ACC112 (cell line): ENCODE measurements around the gene LANCL2.

Experiments
- H2AFZ ChIP-seq: fragments of 200-600 bp; sonication (generic); one replicate; pipeline ENCODE4 v1.6.0; 2017; ENCODE audit warnings: antibody characterized with exemption, low read length; ENCODE audit not compliant: unreplicated experiment
- H3K27ac ChIP-seq: fragments of 200-600 bp; sonication (generic); 2 replicates; pipeline ENCODE4 v1.5.1; 2014; ENCODE audit warnings: low read depth, mild to moderate bottlenecking, antibody characterized with exemption, low read length, moderate library complexity
- H3K27me3 ChIP-seq: fragments of 200-600 bp; sonication (generic); 2 replicates; pipeline ENCODE4 v1.6.1; 2014; ENCODE audit warnings: mild to moderate bottlenecking, antibody characterized with exemption, low read length, moderate library complexity, mixed read lengths; ENCODE audit not compliant: insufficient read depth
- H3K36me3 ChIP-seq: fragments of 200-600 bp; sonication (generic); 2 replicates; pipeline ENCODE4 v1.6.1; 2016; ENCODE audit warnings: mild to moderate bottlenecking, antibody characterized with exemption, low read length, moderate library complexity, mixed read lengths; ENCODE audit not compliant: insufficient read depth
- H3K4me1 ChIP-seq: fragments of 200-600 bp; sonication (generic); one replicate; pipeline ENCODE4 v1.6.1; 2016; ENCODE audit warnings: low read length, mixed read lengths; ENCODE audit not compliant: insufficient read depth, unreplicated experiment, control insufficient read depth
- H3K4me3 ChIP-seq: fragments of 200-600 bp; sonication (generic); 2 replicates; pipeline ENCODE4 v1.5.1; 2014; ENCODE audit warnings: mild to moderate bottlenecking, low read depth, low read length
- H3K79me2 ChIP-seq: fragments of 200-600 bp; sonication (generic); one replicate; pipeline ENCODE4 v1.6.0; 2016; ENCODE audit warnings: low read length; ENCODE audit not compliant: control insufficient read depth, unreplicated experiment, insufficient read depth

Gene LANCL2

DNA sequence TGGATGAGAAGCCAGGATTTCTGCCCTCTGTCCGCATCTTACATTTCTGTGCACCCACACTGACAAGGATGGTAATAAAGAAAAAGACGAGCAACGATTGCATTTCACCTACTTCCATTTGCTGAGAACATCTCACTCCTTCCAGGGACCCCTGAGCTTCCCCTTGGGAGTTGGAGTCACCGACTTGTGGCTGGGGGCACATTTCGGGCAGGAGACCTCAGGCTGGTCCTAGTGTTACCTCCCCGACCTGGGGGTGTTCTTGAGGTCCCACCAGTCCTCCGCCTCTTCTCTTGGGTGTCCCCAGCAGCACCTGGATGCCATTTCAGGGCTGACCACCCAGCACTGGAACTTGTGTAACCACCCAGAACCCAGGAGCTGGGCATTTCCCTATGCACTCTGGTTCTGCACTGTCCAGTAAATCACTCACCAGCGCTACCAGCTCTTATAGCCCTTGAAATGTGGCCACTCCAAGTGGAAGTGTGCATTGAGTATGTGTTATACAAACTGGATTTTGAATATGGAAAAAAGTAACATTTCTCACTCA lies 84.9 kb downstream of the LANCL2 start:
- Histone ChIP-seq H3K4me3 (no peak overlapping the region), H2AFZ (no peak overlapping the region), H3K27ac (no peak overlapping the region), H3K36me3 (no peaks in the 10 kb centered on the region), H3K79me2 (no peaks in the 10 kb centered on the region), H3K27me3 (no peaks in the 10 kb centered on the region), H3K4me1 (no peaks in the 10 kb centered on the region)

DNA sequence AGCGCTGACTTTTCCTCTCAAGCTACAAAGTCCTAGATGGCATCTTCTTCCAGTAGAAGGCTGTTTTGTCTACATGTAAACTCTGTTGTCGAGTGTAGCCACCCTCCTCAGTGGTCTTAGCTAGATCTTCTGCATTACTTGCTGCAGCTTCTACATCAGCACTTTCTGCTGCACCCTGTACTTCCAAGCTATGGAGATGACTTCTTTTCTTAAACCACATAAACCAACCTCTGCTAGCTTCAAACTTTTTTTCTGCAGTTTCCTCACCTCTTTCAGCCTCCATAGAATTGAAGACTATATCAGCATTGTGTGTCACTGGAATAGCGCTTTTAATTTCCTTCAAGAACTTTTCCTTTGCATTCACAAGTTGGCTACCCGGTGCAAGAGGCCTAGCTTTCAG lies 87.8 kb downstream of the LANCL2 start:
- H2AFZ ChIP-seq, result no peak overlapping the region
- H3K27ac ChIP-seq, result no peak overlapping the region
- H3K36me3 ChIP-seq, result no peaks in the 10 kb centered on the region
- H3K27me3 ChIP-seq, result no peaks in the 10 kb centered on the region
- no peak overlapping the region for H3K4me3 ChIP-seq
- H3K4me1 ChIP-seq, result no peaks in the 10 kb centered on the region
- H3K79me2 ChIP-seq, result no peaks in the 10 kb centered on the region

GRCh38 chr7:55457801-55458200 lies 92.7 kb downstream of the LANCL2 start:
- Histone ChIP-seq H3K4me1 (no peaks in the 10 kb centered on the region), H3K36me3 (no peaks in the 10 kb centered on the region), H3K27me3 (no peaks in the 10 kb centered on the region), H3K27ac (no peak overlapping the region), H3K79me2 (no peaks in the 10 kb centered on the region), H3K4me3 (no peak overlapping the region), H2AFZ (no peak overlapping the region)

DNA sequence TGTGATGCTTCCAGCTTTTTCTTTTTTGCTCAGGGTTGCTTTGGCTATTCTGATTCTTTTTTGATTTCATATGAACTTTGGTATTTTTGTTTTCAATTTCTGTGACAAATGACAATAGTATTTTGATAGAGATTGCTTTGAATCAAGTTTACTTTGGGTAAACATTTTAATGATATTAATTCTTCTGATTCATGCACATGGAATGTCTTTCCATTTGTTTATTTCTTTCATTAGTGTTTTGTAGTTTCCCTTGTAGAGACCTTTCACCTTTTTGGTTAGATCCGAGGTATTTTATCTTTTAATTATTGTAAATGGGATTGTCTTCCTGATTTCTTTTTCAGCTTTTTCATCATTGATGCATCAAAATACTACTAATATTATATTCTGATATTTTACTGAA lies 93.2 kb downstream of the LANCL2 start:
- H2AFZ ChIP-seq, result no peak overlapping the region
- no peaks in the 10 kb centered on the region for H3K27me3 ChIP-seq
- H3K27ac ChIP-seq, result no peak overlapping the region
- no peaks in the 10 kb centered on the region for H3K36me3 ChIP-seq
- H3K4me3 ChIP-seq, result no peak overlapping the region
- H3K79me2 ChIP-seq, result no peaks in the 10 kb centered on the region
- no peaks in the 10 kb centered on the region for H3K4me1 ChIP-seq

GRCh38 chr7:55463686-55464262 lies 98.6 kb downstream of the LANCL2 start:
- H3K27me3 ChIP-seq, result no peaks in the 10 kb centered on the region
- H3K36me3 ChIP-seq, result peaks cover 7% of the 10 kb centered on the region; the same call in 1 of the 2 replicates

DNA sequence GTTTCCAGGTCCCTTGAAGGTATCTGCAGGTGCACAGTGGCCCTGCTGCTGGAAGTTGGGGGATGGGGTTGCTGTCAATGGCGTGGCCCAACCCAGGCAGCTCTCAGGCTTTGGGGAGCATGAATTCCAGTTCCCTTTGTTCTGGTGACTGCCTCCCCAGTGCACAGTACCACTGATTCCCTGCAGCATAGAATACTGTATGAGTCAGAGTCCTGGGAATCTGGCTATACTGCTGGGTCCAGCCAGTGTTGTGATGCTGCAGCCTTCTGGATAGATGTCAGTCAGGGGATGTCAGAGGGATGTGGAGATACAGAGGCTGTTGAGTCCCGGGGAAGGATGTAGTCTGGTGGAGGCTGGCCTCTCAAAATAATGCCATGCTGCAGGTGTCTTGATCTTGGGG lies 99.3 kb downstream of the LANCL2 start:
- Histone ChIP-seq H3K27ac (no peak overlapping the region), H3K79me2 (no peaks in the 10 kb centered on the region), H3K4me3 (no peak overlapping the region), H2AFZ (no peak overlapping the region), H3K36me3 (peaks cover 7% of the 10 kb centered on the region; the same call in 1 of the 2 replicates), H3K4me1 (no peaks in the 10 kb centered on the region), H3K27me3 (no peaks in the 10 kb centered on the region)

More at GRCh38 chr7:55463686-55464262, 98.6 kb downstream of the LANCL2 start:
- no peak overlapping the region for H3K4me3 ChIP-seq
- H3K4me1 ChIP-seq, result no peaks in the 10 kb centered on the region
- no peaks in the 10 kb centered on the region for H3K79me2 ChIP-seq
- H2AFZ ChIP-seq, result no peak overlapping the region
- H3K27ac ChIP-seq, result no peak overlapping the region

GRCh38 chr7:55465691-55466090 lies 100.6 kb downstream of the LANCL2 start:
- no peak overlapping the region for H2AFZ ChIP-seq
- H3K27ac ChIP-seq, result no peak overlapping the region

DNA sequence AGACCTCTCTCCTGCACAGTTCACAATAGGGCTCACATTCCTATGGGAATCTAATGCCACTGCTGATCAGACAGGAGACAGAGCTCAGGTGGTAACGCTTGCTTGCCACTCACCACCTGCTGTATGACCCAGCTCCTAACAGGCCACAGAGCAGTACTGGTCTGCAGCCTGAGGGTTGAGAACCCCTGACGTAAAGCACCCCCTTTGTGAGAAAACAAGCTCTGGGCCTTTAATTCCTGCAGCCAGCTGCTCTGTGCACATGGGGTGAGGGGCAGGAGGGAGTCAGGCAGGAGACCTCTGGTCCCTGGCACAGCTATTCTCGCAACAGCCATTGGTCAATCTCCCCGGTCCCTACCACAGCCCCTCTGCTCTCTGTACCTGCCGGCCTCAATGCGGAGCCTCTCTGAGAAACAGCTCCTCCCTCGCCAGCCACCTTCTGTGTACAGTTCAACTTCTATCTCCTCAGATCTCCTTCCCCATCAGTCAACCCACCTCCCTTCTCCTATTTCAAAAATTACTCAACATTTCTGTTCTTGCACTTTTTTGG lies 102.0 kb downstream of the LANCL2 start:
- Histone ChIP-seq H3K4me3 (no peak overlapping the region), H2AFZ (no peak overlapping the region), H3K36me3 (peaks cover 7% of the 10 kb centered on the region; the same call in 1 of the 2 replicates), H3K79me2 (no peaks in the 10 kb centered on the region), H3K4me1 (no peaks in the 10 kb centered on the region), H3K27ac (no peak overlapping the region), H3K27me3 (no peaks in the 10 kb centered on the region)

More at GRCh38 chr7:55465691-55466090, 100.6 kb downstream of the LANCL2 start:
- H3K36me3 ChIP-seq, result peaks cover 7% of the 10 kb centered on the region; the same call in 1 of the 2 replicates
- no peaks in the 10 kb centered on the region for H3K79me2 ChIP-seq
- no peaks in the 10 kb centered on the region for H3K27me3 ChIP-seq
- no peak overlapping the region for H3K4me3 ChIP-seq
- H3K4me1 ChIP-seq, result no peaks in the 10 kb centered on the region

- no peak overlapping the region for H2AFZ ChIP-seq
- no peak overlapping the region for H3K4me3 ChIP-seq
- peaks cover 7% of the 10 kb centered on the region; the same call in 1 of the 2 replicates for H3K36me3 ChIP-seq
- no peak overlapping the region for H3K27ac ChIP-seq
- no peaks in the 10 kb centered on the region for H3K79me2 ChIP-seq
- H3K27me3 ChIP-seq, result no peaks in the 10 kb centered on the region
- H3K4me1 ChIP-seq, result no peaks in the 10 kb centered on the region
Observed at GRCh38 chr7:55468495-55468894, 103.4 kb downstream of the LANCL2 start.

DNA sequence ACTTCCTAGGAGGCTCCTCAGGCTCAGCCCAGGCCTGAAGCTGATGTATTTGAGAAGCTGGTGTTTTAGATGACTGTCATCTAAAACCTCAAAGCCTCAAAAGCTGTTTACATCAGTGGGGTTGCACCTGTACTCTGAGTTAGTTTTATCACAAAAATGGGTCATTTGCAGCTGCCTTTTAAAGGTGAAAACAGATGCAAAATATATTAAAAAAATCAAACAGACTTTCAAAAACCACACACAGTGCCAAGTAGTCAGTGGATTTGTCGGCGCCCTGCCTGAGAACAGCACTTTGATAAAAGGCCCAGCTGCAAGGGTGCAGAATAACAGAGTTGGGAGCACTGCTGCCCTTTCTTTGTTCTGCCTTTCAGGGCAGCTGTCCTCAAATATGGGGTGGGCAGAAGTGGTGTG lies 104.1 kb downstream of the LANCL2 start:
- peaks cover 7% of the 10 kb centered on the region; the same call in 1 of the 2 replicates for H3K36me3 ChIP-seq
- no peak overlapping the region for H3K27ac ChIP-seq
- H3K79me2 ChIP-seq, result no peaks in the 10 kb centered on the region
- H3K27me3 ChIP-seq, result no peaks in the 10 kb centered on the region
- no peak overlapping the region for H2AFZ ChIP-seq
- no peak overlapping the region for H3K4me3 ChIP-seq
- H3K4me1 ChIP-seq, result no peaks in the 10 kb centered on the region

- Histone ChIP-seq H3K36me3 (peaks cover 7% of the 10 kb centered on the region; the same call in 1 of the 2 replicates), H3K27me3 (no peaks in the 10 kb centered on the region), H3K4me3 (no peak overlapping the region), H3K27ac (no peak overlapping the region), H2AFZ (no peak overlapping the region), H3K79me2 (no peaks in the 10 kb centered on the region), H3K4me1 (no peaks in the 10 kb centered on the region)
Observed at GRCh38 chr7:55469721-55470120, 104.6 kb downstream of the LANCL2 start.
